CMK (cell line): Measurements from ENCODE around the gene RABL6.
"Not testable (repeated sequence)": the region's sequence is repeated elsewhere in the genome, so short reads cannot be mapped to it uniquely, and the experiment has no call there.

Experiments used
- DNase-seq: peaks from one replicate; pipeline ENCODE4 v3.0.0-alpha.2; 2010; ENCODE audit warnings: low read depth

Gene RABL6

DNA sequence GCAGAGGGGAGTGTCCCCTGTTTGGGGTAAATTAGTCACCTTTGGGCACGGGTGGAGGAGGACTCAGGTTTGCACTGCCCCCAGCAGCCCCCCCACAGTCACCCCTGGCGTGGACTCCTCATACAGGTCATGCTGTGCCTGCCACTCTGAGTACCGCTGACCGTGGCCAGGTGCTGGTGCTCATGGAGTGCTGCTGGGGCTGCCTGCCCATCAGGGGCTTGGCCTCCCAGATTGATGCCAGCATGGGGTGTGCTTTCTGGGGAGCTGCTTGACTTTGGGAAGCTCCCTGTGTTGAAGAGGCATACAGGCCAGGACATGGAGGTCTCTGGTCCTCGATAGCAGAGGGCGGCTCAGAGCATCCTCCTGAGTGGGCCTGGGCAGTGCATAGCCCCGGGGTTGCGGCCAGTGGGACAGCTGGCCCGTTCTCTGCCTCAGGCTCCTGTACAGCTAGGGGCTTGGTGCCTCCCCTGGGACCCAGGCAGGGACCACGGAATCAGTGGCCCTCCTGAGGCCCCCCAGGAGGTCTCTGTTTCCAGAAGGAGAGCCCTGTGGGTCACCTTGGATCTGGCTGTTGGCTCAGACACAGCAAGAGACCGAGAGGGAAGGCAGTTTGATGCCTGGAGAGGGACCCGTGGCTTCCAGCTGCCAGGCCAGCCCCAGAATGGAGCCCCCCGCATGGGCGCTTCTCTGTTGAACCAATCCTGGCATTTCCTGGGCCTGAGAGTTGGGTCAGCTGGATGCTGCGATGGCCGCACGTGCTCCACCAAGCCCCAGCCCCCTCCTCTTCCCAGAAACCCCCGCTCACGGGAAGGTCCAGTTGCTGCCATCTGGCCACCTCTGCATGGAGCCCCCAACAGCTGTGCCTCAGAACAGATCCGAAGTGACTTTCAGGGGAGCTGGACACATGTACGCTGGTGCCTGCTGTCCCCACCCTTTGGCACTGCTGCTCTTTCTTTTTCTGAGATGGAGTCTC, 28.5 kb downstream of the RABL6 start:
- no peak for DNase-seq

DNA sequence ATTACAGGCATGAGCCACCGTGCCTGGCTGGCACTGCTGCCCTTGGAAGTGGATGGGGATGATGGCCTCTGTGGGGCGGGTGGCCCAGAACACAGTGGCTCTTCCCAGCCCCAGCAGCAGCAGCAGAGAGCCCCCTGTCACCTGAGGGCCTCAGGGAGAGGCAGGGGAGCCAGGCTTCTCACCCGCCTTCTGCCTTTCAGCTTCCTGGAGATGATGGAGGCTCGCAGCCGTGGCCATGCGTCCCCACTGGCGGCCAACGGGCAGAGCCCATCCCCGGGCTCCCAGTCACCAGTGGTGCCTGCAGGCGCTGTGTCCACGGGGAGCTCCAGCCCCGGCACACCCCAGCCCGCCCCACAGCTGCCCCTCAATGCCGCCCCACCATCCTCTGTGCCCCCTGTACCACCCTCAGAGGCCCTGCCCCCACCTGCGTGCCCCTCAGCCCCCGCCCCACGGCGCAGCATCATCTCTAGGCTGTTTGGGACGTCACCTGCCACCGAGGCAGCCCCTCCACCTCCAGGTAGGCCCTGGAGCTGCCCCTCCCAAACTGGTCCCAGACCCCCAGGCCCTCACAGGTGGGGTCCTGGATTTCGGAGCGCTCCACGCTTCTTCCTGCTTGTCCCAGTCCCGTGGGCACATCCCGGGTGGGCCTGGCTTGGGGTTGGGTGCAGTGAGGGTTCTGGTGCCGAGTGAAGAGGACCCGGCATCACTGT, 29.6 kb downstream of the RABL6 start:
- no peak for DNase-seq

- not testable (repeated sequence) for DNase-seq
Observed at GRCh38 chr9:136837856-136838277, 30.1 kb downstream of the RABL6 start.

- DNase-seq: no peak
Observed at GRCh38 chr9:136838314-136839228, 30.8 kb downstream of the RABL6 start.

DNA sequence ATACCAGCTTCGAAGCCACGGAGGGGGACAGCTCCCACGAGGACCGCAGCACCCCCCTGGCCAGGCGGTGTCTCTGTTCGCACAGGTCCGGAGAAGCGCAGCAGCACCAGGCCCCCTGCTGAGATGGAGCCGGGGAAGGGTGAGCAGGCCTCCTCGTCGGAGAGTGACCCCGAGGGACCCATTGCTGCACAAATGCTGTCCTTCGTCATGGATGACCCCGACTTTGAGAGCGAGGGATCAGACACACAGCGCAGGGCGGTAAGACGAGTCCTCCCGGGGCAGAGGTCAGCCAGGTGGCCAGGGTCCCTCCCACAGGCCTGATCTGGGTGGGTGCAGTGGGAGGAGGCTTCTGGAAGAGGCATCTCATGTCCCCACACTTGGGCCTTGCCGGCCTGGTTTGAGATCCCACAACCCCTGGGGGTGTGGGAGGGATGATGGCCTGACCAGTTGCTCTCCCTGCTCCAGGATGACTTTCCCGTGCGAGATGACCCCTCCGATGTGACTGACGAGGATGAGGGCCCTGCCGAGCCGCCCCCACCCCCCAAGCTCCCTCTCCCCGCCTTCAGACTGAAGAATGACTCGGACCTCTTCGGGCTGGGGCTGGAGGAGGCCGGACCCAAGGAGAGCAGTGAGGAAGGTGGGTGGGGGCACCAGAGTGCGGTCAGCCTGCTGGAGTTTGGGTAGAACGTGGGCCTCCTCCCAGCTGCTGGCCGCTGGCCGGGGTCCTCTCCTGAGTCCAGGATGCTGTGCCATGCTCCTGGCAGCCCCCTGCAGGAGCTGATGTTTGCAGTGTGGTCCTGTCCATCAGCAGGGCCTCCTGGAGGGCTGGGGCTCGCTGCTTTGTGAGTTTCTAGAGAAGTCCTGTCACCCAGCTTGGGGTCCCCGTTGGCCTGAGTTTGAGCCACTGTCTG, 31.7 kb downstream of the RABL6 start:
- no peak for DNase-seq

DNA sequence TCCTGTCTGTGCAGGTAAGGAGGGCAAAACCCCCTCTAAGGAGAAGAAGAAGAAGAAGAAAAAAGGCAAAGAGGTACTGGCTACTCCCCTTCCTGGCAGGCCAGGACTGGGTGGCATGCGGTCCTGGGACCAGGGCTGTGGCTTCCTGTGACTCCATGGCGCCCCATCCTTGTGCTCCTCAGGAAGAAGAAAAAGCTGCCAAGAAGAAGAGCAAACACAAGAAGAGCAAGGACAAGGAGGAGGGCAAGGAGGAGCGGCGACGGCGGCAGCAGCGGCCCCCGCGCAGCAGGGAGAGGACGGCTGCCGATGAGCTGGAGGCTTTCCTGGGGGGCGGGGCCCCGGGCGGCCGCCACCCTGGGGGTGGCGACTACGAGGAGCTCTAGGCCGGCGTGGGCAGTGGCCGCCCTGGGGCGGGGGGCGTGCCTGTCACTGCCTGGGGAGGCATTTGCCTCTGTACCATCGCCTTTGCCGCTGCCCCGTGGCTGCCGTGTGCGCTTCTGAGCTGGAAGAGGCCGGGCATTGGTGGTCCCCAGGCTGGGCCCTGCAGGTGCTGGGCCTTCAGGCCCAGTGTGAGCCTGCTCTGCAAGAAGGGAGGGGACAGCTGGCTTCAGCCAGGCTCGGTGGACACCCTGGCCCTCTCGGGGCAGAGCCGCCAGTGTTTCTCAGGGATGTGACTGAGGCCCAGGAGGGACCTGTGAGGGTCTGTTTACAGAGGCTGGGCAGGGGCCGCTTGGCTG, 32.6 kb downstream of the RABL6 start:
- DNase-seq: no peak

GRCh38 chr9:136840877-136841645, 33.3 kb downstream of the RABL6 start:
- no peak for DNase-seq

- not testable (repeated sequence) for DNase-seq
Observed at GRCh38 chr9:136841646-136842379, 34.1 kb downstream of the RABL6 start.

DNA sequence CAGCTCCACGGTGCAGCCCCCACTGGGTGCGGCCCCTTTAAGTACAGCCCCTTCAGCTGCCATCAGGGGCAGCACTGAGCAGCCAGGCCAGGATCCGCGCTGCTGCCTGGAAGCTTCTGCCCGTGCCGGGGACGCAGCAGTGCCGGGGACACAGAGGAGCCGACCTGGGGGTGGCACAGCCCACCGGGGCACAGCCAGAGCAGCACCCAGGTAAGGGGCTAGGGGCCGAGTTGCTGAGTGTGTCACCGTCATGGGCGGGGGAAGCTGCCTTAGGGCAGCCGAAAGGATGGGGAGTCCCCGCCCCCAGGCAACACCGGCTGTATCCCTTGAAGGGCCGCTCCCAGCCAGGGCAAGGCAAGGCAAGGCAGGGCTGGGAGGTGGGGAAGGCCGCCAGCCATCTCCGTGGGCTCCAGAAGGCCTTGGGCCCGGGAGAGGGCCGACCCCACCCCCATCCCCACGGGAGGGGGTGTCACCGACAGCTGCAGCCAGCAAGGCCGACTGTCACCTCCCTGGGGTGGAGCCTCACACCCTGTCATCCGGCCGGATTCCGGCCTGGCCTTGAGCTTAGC, 34.7 kb downstream of the RABL6 start, which contains the start of gene AJM1:
AJM1 (plus strand) TSS at position 99 of the 569 bp plus-strand sequence. CDS start 1,937 bp downstream, outside the sequence.
- peak; percentile 49 for DNase-seq

GRCh38 chr9:136843159-136843800, 35.5 kb downstream of the RABL6 start:
- not testable (repeated sequence) for DNase-seq

GRCh38 chr9:136843801-136844740, 36.3 kb downstream of the RABL6 start:
- DNase-seq: not testable (repeated sequence)

GRCh38 chr9:136844761-136845464, 37.2 kb downstream of the RABL6 start:
- DNase-seq: no peak

DNA sequence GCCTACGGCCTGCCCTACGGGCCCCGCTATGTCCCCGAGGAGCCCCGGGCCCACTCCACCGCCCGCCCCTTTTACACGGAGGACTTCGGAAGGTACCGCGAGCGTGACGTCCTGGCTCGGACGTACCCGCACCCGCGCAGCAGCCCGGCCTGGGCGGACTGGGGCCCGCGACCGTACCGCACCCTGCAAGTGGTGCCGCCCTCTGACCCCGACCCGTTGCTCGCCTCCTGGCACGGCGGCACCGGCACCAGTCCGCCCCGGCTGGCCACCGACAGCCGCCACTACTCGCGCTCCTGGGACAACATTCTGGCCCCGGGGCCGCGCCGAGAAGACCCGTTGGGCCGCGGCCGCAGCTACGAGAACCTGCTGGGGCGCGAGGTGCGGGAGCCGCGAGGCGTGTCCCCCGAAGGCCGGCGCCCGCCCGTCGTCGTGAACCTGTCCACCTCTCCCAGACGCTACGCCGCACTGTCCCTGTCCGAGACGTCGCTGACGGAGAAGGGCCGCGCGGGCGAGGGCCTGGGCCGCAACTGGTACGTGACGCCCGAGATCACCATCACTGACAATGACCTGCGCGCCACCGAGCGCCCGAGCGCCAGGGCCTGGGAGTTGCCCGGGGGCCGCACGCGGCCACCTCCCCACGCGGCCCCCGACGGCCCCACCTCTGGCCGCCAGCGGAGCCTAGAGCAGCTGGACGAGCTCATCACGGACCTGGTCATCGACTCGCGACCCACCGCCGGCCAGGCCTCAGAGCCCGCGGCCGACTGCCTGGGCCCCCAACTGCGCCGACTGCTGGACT, 37.9 kb downstream of the RABL6 start:
- no peak for DNase-seq

DNA sequence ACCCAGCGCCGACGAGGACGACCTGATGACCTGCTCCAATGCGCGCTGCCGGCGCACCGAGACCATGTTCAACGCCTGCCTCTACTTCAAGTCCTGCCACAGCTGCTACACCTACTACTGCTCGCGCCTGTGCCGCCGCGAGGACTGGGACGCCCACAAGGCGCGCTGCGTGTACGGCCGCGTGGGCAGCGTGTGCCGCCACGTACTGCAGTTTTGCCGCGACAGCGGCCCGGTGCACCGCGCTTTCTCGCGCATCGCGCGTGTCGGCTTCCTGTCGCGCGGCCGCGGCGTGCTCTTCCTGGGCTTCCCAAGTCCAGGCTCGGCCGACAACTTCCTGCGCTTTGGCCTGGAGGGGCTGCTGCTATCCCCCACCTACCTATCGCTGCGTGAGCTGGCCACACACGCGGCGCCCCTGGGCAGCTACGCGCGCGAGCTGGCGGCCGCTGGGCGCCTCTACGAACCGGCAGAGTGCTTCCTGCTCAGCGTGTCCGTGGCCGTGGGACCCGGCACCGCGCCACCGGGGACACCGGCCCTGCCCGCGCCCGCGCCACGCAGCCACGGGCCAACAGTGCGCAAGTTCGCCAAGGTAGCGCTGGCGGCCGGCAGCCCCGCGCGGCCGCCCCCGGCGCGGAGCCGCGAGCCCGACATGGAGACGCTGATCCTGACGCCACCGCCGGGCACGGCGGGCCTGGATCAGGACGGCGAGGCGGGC, 38.8 kb downstream of the RABL6 start:
- DNase-seq: no peak
